ENCODE data around the gene SPDYE5. TPM values are rescaled to one million over a fixed set of nuclear protein-coding genes. Genes with fewer than 3 reads are reported as not detected.
"Not testable (repeated sequence)": the region's sequence is repeated elsewhere in the genome, so short reads cannot be mapped to it uniquely, and the experiment has no call there.

The SPDYE5 gene
- polyA plus RNA-seq, 3 donors: 0.20 TPM; not detected in 2

DNA sequence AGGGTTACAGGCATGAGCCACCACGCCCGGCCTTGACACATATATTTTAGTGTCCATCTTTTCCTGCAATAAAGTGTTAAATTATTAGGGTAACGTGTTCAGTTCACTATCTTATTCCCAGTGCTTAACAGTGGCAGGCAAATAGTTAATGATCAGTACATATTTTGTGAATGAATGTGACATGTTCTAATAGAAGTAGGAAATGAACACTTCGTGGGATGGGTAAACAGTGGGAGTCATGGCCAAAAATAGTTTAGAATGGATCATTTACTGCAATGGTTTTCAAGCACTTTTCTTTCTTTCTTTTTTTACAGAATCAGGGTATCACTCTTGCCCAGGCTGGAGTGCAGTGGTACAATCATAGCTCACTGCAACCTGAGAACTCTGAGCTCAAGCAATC, 22.0 kb upstream of the SPDYE5 start:
- H2AFZ ChIP-seq (ENCODE audit: insufficient read depth, low read depth, low read length, poor library complexity, severe bottlenecking); H3K27me3 ChIP-seq (ENCODE audit: control insufficient read depth in 2 of 2, insufficient read depth in 2 of 2, low read length in 2 of 2); H3K4me1 Mint-ChIP-seq; H3K79me2 ChIP-seq (ENCODE audit: insufficient read depth, low read length); H3K4me1 ChIP-seq (ENCODE audit: control insufficient read depth in 1 of 2, insufficient read depth in 2 of 2, low read length in 2 of 2); H3K27ac Mint-ChIP-seq; H3K27ac ChIP-seq (ENCODE audit: low read depth in 1 of 2, low read length in 2 of 2); H3K9ac ChIP-seq (ENCODE audit: insufficient read depth, low read length, poor library complexity, severe bottlenecking); intact Hi-C loops (cut with micrococcal nuclease); H4K20me1 ChIP-seq (ENCODE audit: insufficient read depth, low read length); H3K27me3 Mint-ChIP-seq (ENCODE audit: low read depth in 3 of 3); H3K9me3 ChIP-seq (replicated peaks in 1 of 2; ENCODE audit: control insufficient read depth in 1 of 2, insufficient read depth in 1 of 2, low read length in 2 of 2); H3K4me2 ChIP-seq (replicated peaks; ENCODE audit: extremely low read depth, low read length, poor library complexity, severe bottlenecking); H3K4me3 ChIP-seq (replicated peaks in 1 of 3; ENCODE audit: low read depth in 2 of 3, low read length in 3 of 3); H3K4me3 Mint-ChIP-seq; DNase-seq: not testable (repeated sequence)
- peaks cover 28 to 66% of the 10 kb centered on the region in 2 donors for H3K36me3 Mint-ChIP-seq
- WGBS (ENCODE audit: insufficient coverage): no CpG with 5 or more reads among the region's 4 CpGs
- H3K36me3 ChIP-seq (replicated peaks in 1 of 2; ENCODE audit: control insufficient read depth in 1 of 2, insufficient read depth in 2 of 2, low read length in 2 of 2): peaks cover 5 to 50% of the 10 kb centered on the region in 2 donors
- H3K9me3 Mint-ChIP-seq: peaks cover 4 to 11% (median 6%) of the 10 kb centered on the region in 7 donors

- H3K27me3 ChIP-seq (ENCODE audit: control insufficient read depth in 2 of 2, insufficient read depth in 2 of 2, low read length in 2 of 2); H3K4me3 Mint-ChIP-seq; H3K4me1 Mint-ChIP-seq; H3K4me2 ChIP-seq (replicated peaks; ENCODE audit: extremely low read depth, low read length, poor library complexity, severe bottlenecking); H3K79me2 ChIP-seq (ENCODE audit: insufficient read depth, low read length); H3K27ac Mint-ChIP-seq; H3K4me1 ChIP-seq (ENCODE audit: control insufficient read depth in 1 of 2, insufficient read depth in 2 of 2, low read length in 2 of 2); H3K27ac ChIP-seq (ENCODE audit: low read depth in 1 of 2, low read length in 2 of 2); H4K20me1 ChIP-seq (ENCODE audit: insufficient read depth, low read length); H3K4me3 ChIP-seq (replicated peaks in 1 of 3; ENCODE audit: low read depth in 2 of 3, low read length in 3 of 3); H3K9ac ChIP-seq (ENCODE audit: insufficient read depth, low read length, poor library complexity, severe bottlenecking); H3K9me3 Mint-ChIP-seq; H2AFZ ChIP-seq (ENCODE audit: insufficient read depth, low read depth, low read length, poor library complexity, severe bottlenecking); H3K9me3 ChIP-seq (replicated peaks in 1 of 2; ENCODE audit: control insufficient read depth in 1 of 2, insufficient read depth in 1 of 2, low read length in 2 of 2); DNase-seq; H3K27me3 Mint-ChIP-seq (ENCODE audit: low read depth in 3 of 3); intact Hi-C loops (cut with micrococcal nuclease): not testable (repeated sequence)
- H3K36me3 ChIP-seq (replicated peaks in 1 of 2; ENCODE audit: control insufficient read depth in 1 of 2, insufficient read depth in 2 of 2, low read length in 2 of 2): peaks cover 0 to 23% of the 10 kb centered on the region in 2 donors
- H3K36me3 Mint-ChIP-seq: peaks cover 21 to 35% of the 10 kb centered on the region in 2 donors
Observed at GRCh38 chr7:75477457-75477856, 14.7 kb upstream of the SPDYE5 start.

DNA sequence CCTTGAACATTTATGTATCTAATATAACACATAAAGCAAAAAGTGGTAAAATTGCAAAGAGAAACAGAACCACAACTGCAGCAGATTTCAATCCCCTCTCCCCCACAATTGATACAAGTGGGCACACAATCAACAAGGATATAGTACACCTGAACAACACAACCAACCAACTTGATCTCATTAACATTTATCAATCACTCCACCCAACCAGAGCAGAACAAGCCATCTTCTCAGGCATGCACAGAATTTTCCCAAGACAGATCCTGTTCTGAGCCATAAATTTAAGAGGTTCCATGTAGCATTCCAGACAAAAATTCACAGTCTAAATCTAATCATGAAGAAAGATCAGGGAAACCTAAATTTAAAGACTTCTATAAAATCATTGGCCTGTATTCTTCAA, 11.8 kb upstream of the SPDYE5 start:
- intact Hi-C loops (cut with micrococcal nuclease); H3K9me3 Mint-ChIP-seq; H3K27me3 Mint-ChIP-seq (ENCODE audit: low read depth in 3 of 3); H3K4me1 Mint-ChIP-seq; H3K4me3 ChIP-seq (replicated peaks in 1 of 3; ENCODE audit: low read depth in 2 of 3, low read length in 3 of 3); H2AFZ ChIP-seq (ENCODE audit: insufficient read depth, low read depth, low read length, poor library complexity, severe bottlenecking); H3K4me2 ChIP-seq (replicated peaks; ENCODE audit: extremely low read depth, low read length, poor library complexity, severe bottlenecking); H3K4me1 ChIP-seq (ENCODE audit: control insufficient read depth in 1 of 2, insufficient read depth in 2 of 2, low read length in 2 of 2); H3K27me3 ChIP-seq (ENCODE audit: control insufficient read depth in 2 of 2, insufficient read depth in 2 of 2, low read length in 2 of 2); H3K36me3 ChIP-seq (replicated peaks in 1 of 2; ENCODE audit: control insufficient read depth in 1 of 2, insufficient read depth in 2 of 2, low read length in 2 of 2); H3K9ac ChIP-seq (ENCODE audit: insufficient read depth, low read length, poor library complexity, severe bottlenecking); H3K79me2 ChIP-seq (ENCODE audit: insufficient read depth, low read length); H3K9me3 ChIP-seq (replicated peaks in 1 of 2; ENCODE audit: control insufficient read depth in 1 of 2, insufficient read depth in 1 of 2, low read length in 2 of 2); H3K4me3 Mint-ChIP-seq; H3K27ac Mint-ChIP-seq; DNase-seq; H3K27ac ChIP-seq (ENCODE audit: low read depth in 1 of 2, low read length in 2 of 2); H4K20me1 ChIP-seq (ENCODE audit: insufficient read depth, low read length): not testable (repeated sequence)
- H3K36me3 Mint-ChIP-seq: peaks cover 14 to 25% of the 10 kb centered on the region in 2 donors

DNA sequence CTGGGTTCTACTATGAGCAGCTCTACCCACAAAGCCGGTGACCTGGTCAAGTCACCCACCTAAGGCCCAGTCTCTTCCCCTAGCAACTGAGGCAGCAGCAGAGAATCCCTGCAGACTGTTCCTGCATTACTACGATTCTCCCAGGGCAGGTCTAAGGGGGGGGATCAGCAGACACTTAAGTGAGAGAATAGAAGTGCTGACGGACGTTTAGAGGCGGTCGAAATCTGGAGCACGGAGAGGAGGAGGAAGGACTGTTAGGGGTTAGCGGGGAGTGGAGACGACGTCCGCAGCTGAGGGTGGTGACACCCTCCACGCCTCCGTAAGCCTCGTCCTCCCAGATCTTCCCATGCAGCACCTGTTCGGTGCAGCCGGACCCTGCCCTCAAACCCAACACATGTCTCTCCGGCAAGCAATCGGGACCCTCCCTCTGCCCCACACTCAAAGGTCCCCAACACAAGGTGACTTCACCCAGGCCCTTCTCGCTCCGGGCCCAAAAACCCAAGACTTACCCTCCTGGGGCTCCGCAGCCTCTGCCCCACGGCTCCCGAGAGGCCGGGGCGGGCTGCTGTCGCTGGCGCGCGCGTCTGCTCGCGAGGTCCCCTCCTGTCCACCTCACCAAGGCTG, 6.7 kb upstream of the SPDYE5 start:
- H3K4me1 ChIP-seq (ENCODE audit: control insufficient read depth in 1 of 2, insufficient read depth in 2 of 2, low read length in 2 of 2); DNase-seq; H3K9me3 Mint-ChIP-seq; H3K27me3 Mint-ChIP-seq (ENCODE audit: low read depth in 3 of 3); H3K27me3 ChIP-seq (ENCODE audit: control insufficient read depth in 2 of 2, insufficient read depth in 2 of 2, low read length in 2 of 2); H4K20me1 ChIP-seq (ENCODE audit: insufficient read depth, low read length); H3K9me3 ChIP-seq (replicated peaks in 1 of 2; ENCODE audit: control insufficient read depth in 1 of 2, insufficient read depth in 1 of 2, low read length in 2 of 2); H3K36me3 ChIP-seq (replicated peaks in 1 of 2; ENCODE audit: control insufficient read depth in 1 of 2, insufficient read depth in 2 of 2, low read length in 2 of 2); H3K79me2 ChIP-seq (ENCODE audit: insufficient read depth, low read length); intact Hi-C loops (cut with micrococcal nuclease): not testable (repeated sequence)
- Mint-ChIP-seq H3K36me3 (peaks cover 10 to 13% of the 10 kb centered on the region in 2 donors), H3K27ac (peak overlapping the region; percentile 58 to 88 (median 82)), H3K4me3 (peak overlapping the region; percentile 91 to 97), H3K4me1 (peaks cover 11% of the 10 kb centered on the region)
- Histone ChIP-seq H2AFZ (ENCODE audit: insufficient read depth, low read depth, low read length, poor library complexity, severe bottlenecking) (peak overlapping the region; percentile 89), H3K4me2 (replicated peaks; ENCODE audit: extremely low read depth, low read length, poor library complexity, severe bottlenecking) (peak overlapping the region; percentile 65), H3K9ac (ENCODE audit: insufficient read depth, low read length, poor library complexity, severe bottlenecking) (peak overlapping the region; percentile 75), H3K4me3 (replicated peaks in 1 of 3; ENCODE audit: low read depth in 2 of 3, low read length in 3 of 3) (peak overlapping the region; percentile 45 to 91 (median 84)), H3K27ac (ENCODE audit: low read depth in 1 of 2, low read length in 2 of 2) (peak overlapping the region in 1 of 2 donors; percentile 53)
- WGBS (ENCODE audit: insufficient coverage): 0% methylated on average over 13 of the region's 32 CpGs
